ENCODE data around the gene GPBP1. TPM values are rescaled to one million over a fixed set of nuclear protein-coding genes. Genes with fewer than 3 reads are reported as not detected.

Gene GPBP1
- total and polyA plus RNA-seq, 4 donors = 119 to 147 (median 133) TPM

DNA sequence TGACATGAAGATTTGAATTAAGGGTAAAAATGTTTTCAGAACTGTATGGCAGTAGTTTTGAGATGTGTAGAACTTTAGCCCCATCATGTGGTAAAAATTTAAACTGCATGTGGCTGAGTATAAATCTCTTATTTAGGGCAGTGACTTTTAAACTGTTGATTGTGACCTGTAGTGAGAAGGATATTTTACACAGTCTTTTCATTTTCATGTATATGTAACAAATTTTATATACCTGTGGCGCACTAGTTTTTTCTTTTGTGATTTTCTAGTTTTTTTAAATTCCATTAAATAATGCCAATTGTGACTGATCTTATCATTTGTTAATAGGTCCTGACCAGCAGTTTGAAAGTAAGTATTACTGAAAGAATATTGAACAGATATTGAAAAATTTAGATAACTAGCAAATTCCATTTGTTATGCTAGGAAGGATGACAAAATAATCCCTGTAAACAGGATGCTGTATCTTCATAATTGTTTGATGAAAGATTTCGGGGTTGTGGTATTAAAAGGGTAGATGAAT, 47.2 kb downstream of the GPBP1 start:
- Histone ChIP-seq H3K36me3 (ENCODE audit: control insufficient read depth, insufficient read depth, low read length) (peaks cover 3% of the 10 kb centered on the region), H3K4me1 (ENCODE audit: control insufficient read depth, insufficient read depth, low read length) (no peaks in the 10 kb centered on the region), H3K27ac (ENCODE audit: low read depth, low read length) (no peak overlapping the region), H3K9me3 (ENCODE audit: control insufficient read depth, insufficient read depth, low read length) (no peaks in the 10 kb centered on the region), H3K4me3 (ENCODE audit: low read depth, low read length) (no peak overlapping the region), H3K27me3 (ENCODE audit: control insufficient read depth, insufficient read depth, low read length) (no peaks in the 10 kb centered on the region)
- no CpG with 5 or more reads among the region's 2 CpGs for WGBS (ENCODE audit: insufficient coverage)
- peak; percentile 22 to 90 (median 54) for DNase-seq (ENCODE audit: low read depth in 4 of 6, low spot score in 6 of 6)

DNA sequence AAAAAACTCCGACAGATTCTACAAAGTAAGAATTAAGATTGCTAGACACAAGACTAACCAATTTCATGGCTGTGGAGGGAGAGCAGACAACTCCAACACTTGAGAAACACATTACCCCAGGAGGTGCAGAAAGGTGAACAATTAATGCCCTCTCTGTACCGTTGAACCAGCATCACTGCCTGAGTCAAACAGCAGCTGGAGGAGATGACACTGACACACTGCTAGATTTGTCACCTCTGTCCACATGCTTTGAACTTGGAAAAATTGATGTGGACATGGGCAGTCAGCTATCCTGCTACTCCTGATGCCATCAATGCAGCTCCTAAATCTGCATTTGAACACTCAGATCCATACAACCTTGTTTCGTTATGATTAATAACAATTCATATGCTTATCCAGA, 51.7 kb downstream of the GPBP1 start:
- 67% methylated on average over 1 of the region's 3 CpGs for WGBS (ENCODE audit: insufficient coverage)
- Histone ChIP-seq H3K27ac (ENCODE audit: low read depth, low read length) (no peak overlapping the region), H3K9me3 (ENCODE audit: control insufficient read depth, insufficient read depth, low read length) (no peaks in the 10 kb centered on the region), H3K36me3 (ENCODE audit: control insufficient read depth, insufficient read depth, low read length) (peaks cover 2% of the 10 kb centered on the region), H3K27me3 (ENCODE audit: control insufficient read depth, insufficient read depth, low read length) (no peaks in the 10 kb centered on the region), H3K4me3 (ENCODE audit: low read depth, low read length) (no peak overlapping the region), H3K4me1 (ENCODE audit: control insufficient read depth, insufficient read depth, low read length) (no peaks in the 10 kb centered on the region)
- no peak for DNase-seq (ENCODE audit: low read depth in 4 of 6, low spot score in 6 of 6)

DNA sequence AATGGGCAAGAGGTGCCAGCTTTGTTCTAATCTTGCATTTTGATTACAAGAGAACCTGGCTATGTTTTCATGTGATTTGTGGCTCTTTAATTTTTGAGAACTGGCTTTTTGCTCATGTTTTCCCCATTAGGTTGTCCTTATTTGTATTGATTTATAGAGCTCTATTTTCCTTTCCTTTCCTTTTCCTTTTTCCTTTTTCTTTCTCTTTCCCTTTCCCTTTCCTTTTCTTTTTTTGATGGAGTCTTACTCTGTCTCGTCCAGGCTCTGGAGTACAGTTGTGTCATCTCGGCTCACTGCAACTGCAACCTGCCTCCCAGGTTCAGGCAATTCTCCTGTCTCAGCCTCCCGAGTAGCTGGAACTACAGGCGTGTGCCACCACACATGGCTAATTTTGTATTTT, 55.5 kb downstream of the GPBP1 start:
- Histone ChIP-seq H3K4me3 (ENCODE audit: low read depth, low read length) (no peak overlapping the region), H3K36me3 (ENCODE audit: control insufficient read depth, insufficient read depth, low read length) (peaks cover 11% of the 10 kb centered on the region), H3K4me1 (ENCODE audit: control insufficient read depth, insufficient read depth, low read length) (no peaks in the 10 kb centered on the region), H3K27ac (ENCODE audit: low read depth, low read length) (no peak overlapping the region), H3K9me3 (ENCODE audit: control insufficient read depth, insufficient read depth, low read length) (no peaks in the 10 kb centered on the region), H3K27me3 (ENCODE audit: control insufficient read depth, insufficient read depth, low read length) (no peaks in the 10 kb centered on the region)
- WGBS (ENCODE audit: insufficient coverage) = 100% methylated on average over 1 of the region's 4 CpGs
- no peak for DNase-seq (ENCODE audit: low read depth in 4 of 6, low spot score in 6 of 6)

DNA sequence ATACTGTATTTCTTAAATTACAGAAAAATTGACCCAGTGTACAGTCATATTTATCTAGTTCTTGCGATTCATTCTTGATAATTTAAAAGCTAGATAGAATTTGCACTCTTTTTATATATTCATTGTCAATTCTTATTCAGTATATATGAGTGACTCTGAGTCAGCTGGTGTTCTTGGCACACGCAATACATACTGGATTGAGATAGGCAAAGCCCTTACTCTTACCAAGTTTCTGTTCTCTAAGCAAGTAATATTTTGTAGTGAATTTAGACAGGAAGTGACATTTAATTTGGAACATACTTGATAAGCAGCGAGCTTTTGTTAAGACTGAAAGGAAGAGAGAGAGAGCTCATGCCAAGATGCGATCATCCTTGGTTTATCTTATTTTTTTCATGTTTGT, 57.7 kb downstream of the GPBP1 start:
- Histone ChIP-seq H3K36me3 (ENCODE audit: control insufficient read depth, insufficient read depth, low read length) (peaks cover 11% of the 10 kb centered on the region), H3K27ac (ENCODE audit: low read depth, low read length) (no peak overlapping the region), H3K27me3 (ENCODE audit: control insufficient read depth, insufficient read depth, low read length) (no peaks in the 10 kb centered on the region), H3K4me3 (ENCODE audit: low read depth, low read length) (no peak overlapping the region), H3K4me1 (ENCODE audit: control insufficient read depth, insufficient read depth, low read length) (no peaks in the 10 kb centered on the region), H3K9me3 (ENCODE audit: control insufficient read depth, insufficient read depth, low read length) (no peaks in the 10 kb centered on the region)
- DNase-seq (ENCODE audit: low read depth in 4 of 6, low spot score in 6 of 6) = no peak
- WGBS (ENCODE audit: insufficient coverage) = 100% methylated on average over 2 of the region's 4 CpGs

DNA sequence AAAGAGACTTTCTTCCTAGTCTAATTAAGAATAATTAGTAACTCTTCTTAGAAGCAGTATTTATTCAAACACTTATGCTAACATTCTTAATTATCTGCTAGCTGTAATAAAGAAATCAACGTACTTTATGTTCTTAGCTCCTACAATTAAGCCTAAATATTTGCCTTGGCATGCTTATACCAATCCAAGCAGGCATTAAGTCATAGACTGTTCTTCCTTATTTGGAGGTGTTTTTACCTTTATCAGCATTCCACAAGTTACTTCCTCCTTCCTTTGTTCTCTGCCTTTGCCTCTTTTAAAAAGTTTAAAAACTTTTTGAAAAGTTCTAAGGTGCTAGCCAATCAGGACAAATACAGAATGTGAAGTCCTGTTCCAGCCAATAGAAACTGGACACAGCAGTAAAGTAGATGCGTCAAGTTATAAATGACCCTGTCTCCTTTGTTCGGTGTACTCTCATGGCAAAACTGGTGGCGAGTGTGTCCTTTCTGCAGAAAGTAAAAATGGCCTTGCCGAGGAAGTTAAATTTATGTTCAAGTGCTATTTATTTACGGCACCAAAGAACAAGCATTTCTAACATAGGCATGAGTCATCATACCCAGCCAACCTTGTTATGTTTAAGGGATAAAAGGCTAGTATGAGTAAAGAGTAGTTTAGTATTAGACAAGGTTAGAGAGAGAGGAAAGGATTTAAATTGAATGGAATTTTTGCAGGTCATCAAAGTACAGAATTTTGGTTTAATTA, 58.6 kb downstream of the GPBP1 start:
- no peak for DNase-seq (ENCODE audit: low read depth in 4 of 6, low spot score in 6 of 6)
- no peak overlapping the region for H3K27ac ChIP-seq (ENCODE audit: low read depth, low read length)
- H3K36me3 ChIP-seq (ENCODE audit: control insufficient read depth, insufficient read depth, low read length) = peaks cover 11% of the 10 kb centered on the region
- H3K4me3 ChIP-seq (ENCODE audit: low read depth, low read length) = no peak overlapping the region
- H3K27me3 ChIP-seq (ENCODE audit: control insufficient read depth, insufficient read depth, low read length) = no peaks in the 10 kb centered on the region
- H3K9me3 ChIP-seq (ENCODE audit: control insufficient read depth, insufficient read depth, low read length) = no peaks in the 10 kb centered on the region
- 84% methylated on average over 3 of the region's 6 CpGs for WGBS (ENCODE audit: insufficient coverage)
- H3K4me1 ChIP-seq (ENCODE audit: control insufficient read depth, insufficient read depth, low read length) = no peaks in the 10 kb centered on the region

DNA sequence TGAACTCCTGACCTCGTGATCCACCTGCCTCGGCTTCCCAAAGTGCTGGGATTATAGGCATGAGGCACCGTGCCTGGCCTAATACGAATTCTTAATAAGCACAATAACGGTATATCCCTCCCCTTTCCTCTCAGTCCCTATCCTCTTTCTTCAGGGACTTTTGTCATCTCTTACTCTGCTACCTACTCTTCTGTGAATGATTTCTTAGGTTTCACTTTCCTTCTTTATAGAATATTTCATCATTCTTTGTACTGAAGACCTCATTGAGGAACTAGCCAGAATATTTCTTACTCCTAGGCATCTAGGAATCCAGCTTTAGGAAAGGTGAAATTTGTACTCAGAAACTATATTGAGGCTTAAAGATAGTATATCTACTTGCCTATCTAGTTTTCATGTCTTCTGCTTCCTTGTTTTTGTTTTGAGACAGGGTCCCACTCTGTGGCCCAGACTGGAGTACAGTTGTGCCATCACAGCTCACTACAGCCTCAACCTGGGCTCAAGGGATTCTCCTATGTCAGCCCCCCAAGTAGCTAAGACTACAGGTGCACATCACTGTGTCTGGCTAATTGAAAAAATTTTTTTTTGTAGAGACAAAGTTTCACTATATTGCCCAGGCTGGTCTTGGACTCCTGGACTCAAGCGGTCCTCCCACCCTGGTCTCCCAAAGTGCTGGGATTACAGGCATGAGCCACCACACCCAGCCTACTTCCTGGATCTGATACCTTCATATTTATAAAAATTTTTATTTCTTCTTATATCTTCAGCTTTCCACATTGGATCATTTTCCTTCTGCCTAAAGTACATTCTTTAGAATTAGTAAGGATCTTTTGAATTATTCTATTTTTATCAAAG, 69.7 kb downstream of the GPBP1 start:
- Histone ChIP-seq H3K9me3 (ENCODE audit: control insufficient read depth, insufficient read depth, low read length) (no peaks in the 10 kb centered on the region), H3K36me3 (ENCODE audit: control insufficient read depth, insufficient read depth, low read length) (peaks cover 10% of the 10 kb centered on the region), H3K4me1 (ENCODE audit: control insufficient read depth, insufficient read depth, low read length) (no peaks in the 10 kb centered on the region), H3K4me3 (ENCODE audit: low read depth, low read length) (no peak overlapping the region), H3K27me3 (ENCODE audit: control insufficient read depth, insufficient read depth, low read length) (no peaks in the 10 kb centered on the region), H3K27ac (ENCODE audit: low read depth, low read length) (no peak overlapping the region)
- no peak for DNase-seq (ENCODE audit: low read depth in 4 of 6, low spot score in 6 of 6)
- 95% methylated on average over 6 of the region's 6 CpGs for WGBS (ENCODE audit: insufficient coverage)

DNA sequence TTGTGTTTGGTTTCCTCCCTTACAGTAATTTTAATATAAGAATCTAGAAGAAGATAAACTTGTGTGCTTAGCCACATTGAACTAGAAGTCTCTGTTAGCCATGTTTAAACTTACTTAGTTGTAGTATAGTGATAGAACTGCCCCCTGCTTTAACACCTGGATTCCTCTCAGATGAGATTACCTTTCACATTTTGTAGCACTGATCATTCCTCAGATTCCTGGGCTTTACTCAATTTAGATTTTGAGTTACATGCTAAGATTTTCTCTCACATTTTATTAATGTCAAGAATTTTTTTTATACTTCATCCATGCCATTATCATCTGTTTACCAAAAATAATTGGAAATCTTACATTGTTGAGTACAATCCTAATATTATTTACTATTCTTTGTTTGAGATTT, 70.5 kb downstream of the GPBP1 start:
- no peaks in the 10 kb centered on the region for H3K9me3 ChIP-seq (ENCODE audit: control insufficient read depth, insufficient read depth, low read length)
- no peak overlapping the region for H3K4me3 ChIP-seq (ENCODE audit: low read depth, low read length)
- H3K36me3 ChIP-seq (ENCODE audit: control insufficient read depth, insufficient read depth, low read length) = peaks cover 11% of the 10 kb centered on the region
- no peaks in the 10 kb centered on the region for H3K4me1 ChIP-seq (ENCODE audit: control insufficient read depth, insufficient read depth, low read length)
- no peaks in the 10 kb centered on the region for H3K27me3 ChIP-seq (ENCODE audit: control insufficient read depth, insufficient read depth, low read length)
- H3K27ac ChIP-seq (ENCODE audit: low read depth, low read length) = no peak overlapping the region
- DNase-seq (ENCODE audit: low read depth in 4 of 6, low spot score in 6 of 6) = no peak

DNA sequence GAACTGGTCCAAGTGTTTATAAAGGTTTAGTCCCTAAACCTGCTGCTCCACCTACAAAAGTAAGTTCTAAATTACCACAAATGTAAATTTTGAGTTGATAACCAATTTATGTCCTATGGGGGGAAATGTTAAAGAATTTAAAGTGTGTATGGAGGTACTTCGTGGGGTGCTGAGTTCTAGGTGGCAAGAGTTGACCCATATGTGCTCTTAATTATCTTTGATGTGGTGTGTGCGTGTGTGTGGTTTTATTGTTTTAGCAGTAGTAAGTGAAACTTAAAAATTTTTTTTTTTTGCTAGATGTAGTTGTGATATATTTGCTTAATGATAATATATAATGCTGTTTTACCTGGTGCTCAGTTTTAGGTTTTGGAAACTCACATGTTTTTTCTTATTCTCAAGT, 72.6 kb downstream of the GPBP1 start:
- peaks cover 19% of the 10 kb centered on the region for H3K36me3 ChIP-seq (ENCODE audit: control insufficient read depth, insufficient read depth, low read length)
- H3K4me1 ChIP-seq (ENCODE audit: control insufficient read depth, insufficient read depth, low read length) = no peaks in the 10 kb centered on the region
- WGBS (ENCODE audit: insufficient coverage) = 100% methylated on average over 1 of the region's 2 CpGs
- no peaks in the 10 kb centered on the region for H3K9me3 ChIP-seq (ENCODE audit: control insufficient read depth, insufficient read depth, low read length)
- no peak overlapping the region for H3K4me3 ChIP-seq (ENCODE audit: low read depth, low read length)
- H3K27ac ChIP-seq (ENCODE audit: low read depth, low read length) = no peak overlapping the region
- DNase-seq (ENCODE audit: low read depth in 4 of 6, low spot score in 6 of 6) = no peak
- H3K27me3 ChIP-seq (ENCODE audit: control insufficient read depth, insufficient read depth, low read length) = no peaks in the 10 kb centered on the region

DNA sequence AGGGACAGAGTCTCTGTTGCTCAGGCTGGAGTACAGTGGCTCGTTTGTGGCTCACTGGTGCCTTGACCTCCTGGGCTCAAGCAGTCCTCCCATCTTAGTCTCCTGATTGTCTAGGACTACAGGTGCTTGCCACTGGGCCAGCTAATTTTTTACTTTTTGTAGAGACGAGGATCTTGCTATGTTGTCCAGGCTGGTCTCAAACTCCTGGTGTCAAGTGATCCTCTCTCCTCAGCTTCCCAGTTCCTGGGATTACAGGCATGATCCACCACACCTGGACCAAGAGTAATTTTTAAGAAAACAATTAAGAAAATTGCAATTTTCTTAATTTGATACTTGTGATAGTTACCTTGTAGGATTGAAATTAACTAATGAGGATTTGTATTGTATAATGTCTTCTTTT, 73.9 kb downstream of the GPBP1 start:
- no peak overlapping the region for H3K27ac ChIP-seq (ENCODE audit: low read depth, low read length)
- 86% methylated on average over 1 of the region's 2 CpGs for WGBS (ENCODE audit: insufficient coverage)
- H3K4me3 ChIP-seq (ENCODE audit: low read depth, low read length) = no peak overlapping the region
- peaks cover 24% of the 10 kb centered on the region for H3K36me3 ChIP-seq (ENCODE audit: control insufficient read depth, insufficient read depth, low read length)
- H3K9me3 ChIP-seq (ENCODE audit: control insufficient read depth, insufficient read depth, low read length) = no peaks in the 10 kb centered on the region
- DNase-seq (ENCODE audit: low read depth in 4 of 6, low spot score in 6 of 6) = no peak
- H3K27me3 ChIP-seq (ENCODE audit: control insufficient read depth, insufficient read depth, low read length) = no peaks in the 10 kb centered on the region
- H3K4me1 ChIP-seq (ENCODE audit: control insufficient read depth, insufficient read depth, low read length) = no peaks in the 10 kb centered on the region
